Activated naive CD8-positive, alpha-beta T cell treated with anti-CD3 and anti-CD28 coated beads, Interleukin-2, amount 10 ng/mL, durations not matched to agents 7 days and 5 days (primary cell): ENCODE data around the gene PER1. TPM values are rescaled to one million over a fixed set of nuclear protein-coding genes. Genes with fewer than 3 reads are reported as not detected.
A peak's percentile ranks its signal among the peaks of the same experiment; 100 is the strongest.
"Not testable (repeated sequence)": the region's sequence is repeated elsewhere in the genome, so short reads cannot be mapped to it uniquely, and the experiment has no call there.

Experiments
- ATAC-seq: fragments of 150-1000 bp; cut with Tn5 transposase; one replicate; pipeline ENCODE4 v1.10.0; 2021; ENCODE audit warnings: low read depth, moderate library complexity
- POLR2A ChIA-PET: fragments of 350-600 bp; sonication (Branson Sonifier 250); formaldehyde crosslinking; loops from one replicate; lab custom pipeline; 2021; ENCODE audit warnings: antibody characterized with exemption; lab: Charles Lee
- DNase-seq: peaks from one replicate; pipeline ENCODE4 v3.0.0; 2021
- H3K27ac Mint-ChIP-seq: one replicate; pipeline ENCODE4 v1.8.0; 2022; ENCODE audit warnings: mild to moderate bottlenecking, mixed read lengths
- H3K27me3 Mint-ChIP-seq: one replicate; pipeline ENCODE4 v1.8.0; 2022; ENCODE audit warnings: mild to moderate bottlenecking, moderate library complexity, mixed read lengths
- H3K36me3 Mint-ChIP-seq: one replicate; pipeline ENCODE4 v1.8.0; 2021; ENCODE audit warnings: mild to moderate bottlenecking, mixed read lengths
- H3K4me1 Mint-ChIP-seq: one replicate; pipeline ENCODE4 v1.8.0; 2021; ENCODE audit warnings: mixed read lengths
- H3K4me3 Mint-ChIP-seq: one replicate; pipeline ENCODE4 v1.8.0; 2022; ENCODE audit warnings: mild to moderate bottlenecking, moderate library complexity, mixed read lengths
- H3K9me3 Mint-ChIP-seq: one replicate; pipeline ENCODE4 v1.8.0; 2021; ENCODE audit warnings: mixed read lengths
- total RNA-seq, 2 experiments: library from RNA; stranded (reverse); gene quantifications; one replicate each; pipeline ENCODE4 v1.2.3, GENCODE V29; 2021

PER1 gene
- total RNA-seq, 2 experiments from 2014 or later: 52.7 to 53.6 TPM

- DNase-seq (peak; percentile 96), ATAC-seq (peak; percentile 3)
- Mint-ChIP-seq H3K27me3 (peaks cover 12% of the 10 kb centered on the region), H3K4me3 (no peak overlapping the region), H3K36me3 (no peaks in the 10 kb centered on the region), H3K27ac (no peak overlapping the region), H3K9me3 (no peaks in the 10 kb centered on the region), H3K4me1 (peaks cover 13% of the 10 kb centered on the region)
- POLR2A ChIA-PET: interaction anchor here (1.0 to 9.0 kb wide), 10 partner anchors 9 to 66 kb away, joined by 3 to 130 read pairs (median 13); partner anchors contain the start of genes AURKB, CTC1, HES7 and PER1
Measured at GRCh38 chr17:8185582-8186445, 33.6 kb upstream of the PER1 start.

GRCh38 chr17:8176998-8177731 is 25.0 kb upstream of the PER1 start:
- no peak for ATAC-seq
- Mint-ChIP-seq H3K4me3 (peak overlapping the region; percentile 94), H3K4me1 (peaks cover 30% of the 10 kb centered on the region)

GRCh38 chr17:8176197-8176940 is 24.2 kb upstream of the PER1 start, which contains the start of gene TMEM107:
Gene TMEM107, minus strand, starts transcription at chr17:8176380. Its CDS starts 94 bp downstream, at chr17:8176286.
- DNase-seq: peak; percentile 89
- peak; percentile 51 for ATAC-seq
- Mint-ChIP-seq H3K9me3 (no peaks in the 10 kb centered on the region), H3K4me1 (peaks cover 28% of the 10 kb centered on the region), H3K4me3 (peak within 1 kb of the TSS; percentile 94), H3K36me3 (no peaks in the 10 kb centered on the region), H3K27ac (peak within 1 kb of the TSS; percentile 90), H3K27me3 (peaks cover 2% of the 10 kb centered on the region)
- POLR2A ChIA-PET: interaction anchor here (0.6 to 2.4 kb wide), 13 partner anchors 10 to 119 kb away, joined by 3 to 15 read pairs (median 5); partner anchors contain the start of genes AURKB, PFAS and SLC25A35

More at GRCh38 chr17:8176998-8177731, 25.0 kb upstream of the PER1 start:
- Mint-ChIP-seq H3K27ac (peak overlapping the region; percentile 79), H3K36me3 (no peaks in the 10 kb centered on the region), H3K9me3 (no peaks in the 10 kb centered on the region), H3K27me3 (peaks cover 5% of the 10 kb centered on the region)
- no peak for DNase-seq
- POLR2A ChIA-PET: interaction anchor here (0.6 to 2.4 kb wide), 11 partner anchors 9 to 118 kb away, joined by 3 to 15 read pairs (median 5); partner anchors contain the start of genes AURKB, PFAS and SLC25A35

- H3K27ac Mint-ChIP-seq: peak overlapping the region; percentile 90
- peaks cover 28% of the 10 kb centered on the region for H3K4me1 Mint-ChIP-seq
- ATAC-seq (peak; percentile 5), DNase-seq (no peak)
- POLR2A ChIA-PET: interaction anchor here (1.0 to 2.4 kb wide), 7 partner anchors 12 to 120 kb away, joined by 3 to 15 read pairs (median 5); partner anchors contain the start of genes AURKB, PFAS and SLC25A35
- H3K36me3 Mint-ChIP-seq: no peaks in the 10 kb centered on the region
- H3K27me3 Mint-ChIP-seq: peaks cover under 1% of the 10 kb centered on the region
- H3K9me3 Mint-ChIP-seq: no peaks in the 10 kb centered on the region
- H3K4me3 Mint-ChIP-seq: peak overlapping the region; percentile 94
Measured at GRCh38 chr17:8175795-8176196, 23.6 kb upstream of the PER1 start.

GRCh38 chr17:8173871-8174322 is 21.7 kb upstream of the PER1 start:
- POLR2A ChIA-PET: interaction anchor here (0.6 to 6.0 kb wide), 36 partner anchors 9 to 487 kb away, joined by 3 to 384 read pairs (median 5); partner anchors contain the start of genes ALOX12B, ALOXE3, AURKB and BORCS6
- DNase-seq (no peak), ATAC-seq (no peak)
- Mint-ChIP-seq H3K4me3 (peak overlapping the region; percentile 84), H3K4me1 (peaks cover 28% of the 10 kb centered on the region), H3K27me3 (no peaks in the 10 kb centered on the region), H3K27ac (peak overlapping the region; percentile 97), H3K36me3 (no peaks in the 10 kb centered on the region), H3K9me3 (no peaks in the 10 kb centered on the region)

- Mint-ChIP-seq H3K27ac (peak overlapping the region; percentile 97), H3K36me3 (no peaks in the 10 kb centered on the region), H3K4me1 (peaks cover 28% of the 10 kb centered on the region), H3K4me3 (peak overlapping the region; percentile 84), H3K27me3 (no peaks in the 10 kb centered on the region), H3K9me3 (no peaks in the 10 kb centered on the region)
- ATAC-seq: peak; percentile 84
- POLR2A ChIA-PET: interaction anchor here (0.6 to 6.0 kb wide), 41 partner anchors 10 to 486 kb away, joined by 3 to 384 read pairs (median 5); partner anchors contain the start of genes ALOX12B, ALOXE3, AURKB and BORCS6
- no peak for DNase-seq
Measured at GRCh38 chr17:8173056-8173870, 21.1 kb upstream of the PER1 start.

- H3K4me1 Mint-ChIP-seq: peaks cover 22% of the 10 kb centered on the region
- not testable (repeated sequence) for H3K36me3 Mint-ChIP-seq, H3K9me3 Mint-ChIP-seq, H3K27me3 Mint-ChIP-seq, DNase-seq, ATAC-seq, H3K4me3 Mint-ChIP-seq, H3K27ac Mint-ChIP-seq
- POLR2A ChIA-PET: interaction anchor here (6.0 kb wide), 1 partner anchor 13 kb away, joined by 384 read pairs; the partner anchor contains the start of genes PER1 and VAMP2
Measured at GRCh38 chr17:8170186-8170585, 18.0 kb upstream of the PER1 start.

GRCh38 chr17:8167526-8167925 is 15.3 kb upstream of the PER1 start:
- Mint-ChIP-seq H3K4me1 (peaks cover 23% of the 10 kb centered on the region), H3K4me3 (no peak overlapping the region), H3K27ac (no peak overlapping the region), H3K36me3 (peaks cover 1% of the 10 kb centered on the region), H3K9me3 (no peaks in the 10 kb centered on the region), H3K27me3 (no peaks in the 10 kb centered on the region)
- ATAC-seq: no peak
- POLR2A ChIA-PET: interaction anchor here (0.6 kb wide), 1 partner anchor 28 kb away, joined by 3 read pairs; no protein-coding TSS in a partner anchor
- DNase-seq: no peak

- H3K27ac Mint-ChIP-seq: no peak overlapping the region
- no peak for DNase-seq
- no peaks in the 10 kb centered on the region for H3K9me3 Mint-ChIP-seq
- H3K4me1 Mint-ChIP-seq: peaks cover 22% of the 10 kb centered on the region
- no peaks in the 10 kb centered on the region for H3K27me3 Mint-ChIP-seq
- ATAC-seq: no peak
- H3K36me3 Mint-ChIP-seq: peaks cover 4% of the 10 kb centered on the region
- H3K4me3 Mint-ChIP-seq: no peak overlapping the region
- POLR2A ChIA-PET: no interaction called here
Measured at GRCh38 chr17:8166731-8167130, 14.5 kb upstream of the PER1 start.

GRCh38 chr17:8164815-8165131 is 12.6 kb upstream of the PER1 start:
- DNase-seq (no peak), ATAC-seq (peak; percentile 35)
- POLR2A ChIA-PET: interaction anchor here (0.8 to 14.8 kb wide), 17 partner anchors 7 to 137 kb away, joined by 3 to 384 read pairs (median 7); partner anchors contain the start of genes AURKB, BORCS6, CTC1 and PER1
- H3K4me3 Mint-ChIP-seq: peak overlapping the region; percentile 88
- H3K27me3 Mint-ChIP-seq: no peaks in the 10 kb centered on the region
- H3K4me1 Mint-ChIP-seq: peaks cover 40% of the 10 kb centered on the region
- no peaks in the 10 kb centered on the region for H3K9me3 Mint-ChIP-seq
- H3K36me3 Mint-ChIP-seq: peaks cover 19% of the 10 kb centered on the region
- peak overlapping the region; percentile 100 for H3K27ac Mint-ChIP-seq

GRCh38 chr17:8163978-8164814 is 12.0 kb upstream of the PER1 start:
- POLR2A ChIA-PET: interaction anchor here (0.7 to 14.8 kb wide), 18 partner anchors 8 to 309 kb away, joined by 3 to 384 read pairs (median 7); partner anchors contain the start of genes AURKB, BORCS6, CTC1 and PER1
- no peaks in the 10 kb centered on the region for H3K9me3 Mint-ChIP-seq
- peaks cover 40% of the 10 kb centered on the region for H3K4me1 Mint-ChIP-seq
- H3K27ac Mint-ChIP-seq: peak overlapping the region; percentile 100
- peak; percentile 80 for DNase-seq
- H3K36me3 Mint-ChIP-seq: peaks cover 19% of the 10 kb centered on the region
- peak overlapping the region; percentile 88 for H3K4me3 Mint-ChIP-seq
- ATAC-seq: peak; percentile 70
- H3K27me3 Mint-ChIP-seq: no peaks in the 10 kb centered on the region
